PC-3 (cell line): ENCODE data around the gene CSDE1.

Experiments
- CTCF ChIP-seq: fragments of 300-600 bp; sonication (generic); conservative IDR thresholded peaks from 2 replicates; pipeline ENCODE4 v1.5.1; 2017; ENCODE audit warnings: antibody characterized with exemption, low read depth, mild to moderate bottlenecking, low read length
- EZH2 ChIP-seq: fragments of 300-600 bp; sonication (generic); IDR thresholded peaks from one replicate; pipeline ENCODE4 v1.6.1; 2017; ENCODE audit warnings: antibody characterized with exemption, mild to moderate bottlenecking, low read length; ENCODE audit not compliant: unreplicated experiment
- EZH2phosphoT487 ChIP-seq: fragments of 300-600 bp; sonication (generic); IDR thresholded peaks from 2 replicates; pipeline ENCODE4 v1.6.1; 2018; ENCODE audit warnings: mild to moderate bottlenecking, antibody characterized with exemption, low read length, borderline replicate concordance

- TF ChIP-seq CTCF (no peak), EZH2 (no peak), EZH2phosphoT487 (no peak)
These were observed 22.3 kb downstream of the CSDE1 start for GRCh38 chr1:114735479-114735878.
